HepG2 (cell line): ENCODE measurements around the gene SLC25A48. TPM values are rescaled to one million over a fixed set of nuclear protein-coding genes. Genes with fewer than 3 reads are reported as not detected.

Source experiments
- ATAC-seq: fragments of 200-7000 bp; cut with Tn5 transposase; 3 replicates; pipeline ENCODE4 v1.9.1; 2020; ENCODE audit warnings: mild to moderate bottlenecking, moderate library complexity
- BruUV-seq: library from RNA; stranded (reverse); fragments of 400-500 nt; replicated peaks from 2 replicates; lab custom pipeline; 2021; lab: Mats Ljungman, UMichigan
- CTCF ChIA-PET: fragments of 300-600 bp; formaldehyde crosslinking; extraction: SDS; loops from one replicate; lab custom pipeline; 2021; ENCODE audit warnings: low total read pairs, inconsistent platforms, low intra/inter-chr PET ratio; lab: Yijun Ruan, JAX
- POLR2A ChIA-PET: fragments of 350-600 bp; sonication (Branson Sonifier 250); formaldehyde crosslinking; loops from one replicate; lab custom pipeline; 2020; ENCODE audit warnings: antibody characterized with exemption, inconsistent platforms; lab: Yijun Ruan, JAX
- DNase-seq: peaks from one replicate; pipeline ENCODE4 v3.0.0-alpha.2; 2015; ENCODE audit warnings: low spot score
- FAIRE-seq: peaks from 3 replicates; lab custom pipeline; 2011; peaks lifted over from hg19 to GRCh38; lab: Jason Lieb, UNC
- H2AFZ ChIP-seq: one replicate; pipeline ENCODE4 v1.6.1; 2011; ENCODE audit warnings: low read length, inconsistent platforms
- H3K27ac ChIP-seq: fragments of 300-600 bp; 3 replicates; pipeline ENCODE4 v1.8.0; 2011; ENCODE audit warnings: mixed run types, mild to moderate bottlenecking, mixed read lengths, low read length, inconsistent platforms; ENCODE audit not compliant: insufficient read depth; ENCODE audit errors: extremely low read length
- H3K27me3 ChIP-seq, 2 experiments: fragments of 200-600 bp in 1 of 2; 2 replicates in 1 of 2; 3 replicates in 1 of 2; pipeline versions ENCODE4 v1.6.0 to v1.8.0; 2011; ENCODE audit warnings: low read length in 2 of 2, mild to moderate bottlenecking in 2 of 2, moderate library complexity in 2 of 2, inconsistent platforms in 1 of 2; ENCODE audit not compliant: insufficient read depth in 2 of 2, control insufficient read depth in 1 of 2
- H3K36me3 ChIP-seq, 2 experiments: fragments of 200-600 bp in 1 of 2; replicated peaks in 1 of 2; 2 replicates in 1 of 2; 3 replicates in 1 of 2; pipeline versions ENCODE4 v1.5.1 to v1.8.0; 2011; ENCODE audit warnings: low read length in 2 of 2, inconsistent platforms in 1 of 2; ENCODE audit not compliant: insufficient read depth in 2 of 2, control insufficient read depth in 1 of 2
- H3K4me1 ChIP-seq: 2 replicates; pipeline ENCODE4 v1.5.1; 2012; ENCODE audit warnings: low read length, inconsistent platforms; ENCODE audit not compliant: insufficient read depth
- H3K4me2 ChIP-seq: 2 replicates; pipeline ENCODE4 v1.6.0; 2011; ENCODE audit warnings: low read depth, low read length, inconsistent platforms
- H3K4me3 ChIP-seq, 3 experiments: fragments of 200-600 bp in 1 of 3; sonication (generic), shearing (Covaris generic) in 1 of 3; replicated peaks in 1 of 3; 2 replicates each; pipeline ENCODE4 v1.5.1; 2011 to 2016; ENCODE audit warnings: low read length in 3 of 3, inconsistent platforms in 2 of 3, low read depth in 2 of 3, mild to moderate bottlenecking in 2 of 3, control low read depth in 1 of 3, mixed read lengths in 1 of 3; ENCODE audit not compliant: insufficient read depth in 1 of 3
- H3K79me2 ChIP-seq: one replicate; pipeline ENCODE4 v1.6.1; 2011; ENCODE audit warnings: low read length, inconsistent platforms; ENCODE audit not compliant: insufficient read depth
- H3K9ac ChIP-seq: 2 replicates; pipeline ENCODE4 v1.6.0; 2011; ENCODE audit warnings: mild to moderate bottlenecking, low read depth, low read length, inconsistent platforms; ENCODE audit not compliant: insufficient read depth
- H3K9me3 ChIP-seq: 2 replicates; pipeline ENCODE4 v1.5.1; 2012; ENCODE audit warnings: mild to moderate bottlenecking, low read length
- H4K20me1 ChIP-seq: 2 replicates; pipeline ENCODE4 v1.6.0; 2011; ENCODE audit warnings: inconsistent platforms, mild to moderate bottlenecking, low read length, moderate library complexity; ENCODE audit not compliant: insufficient read depth
- ATF7 ChIP-seq, 2 experiments: fragments of 450-650 bp in 1 of 2; sonication (generic) in 1 of 2; formaldehyde crosslinking in 1 of 2; IDR thresholded peaks; 2 replicates each; pipeline versions ENCODE4 v1.4.0 to v1.6.1; 2016 to 2020; ENCODE audit warnings: antibody characterized with exemption in 1 of 2, mild to moderate bottlenecking in 1 of 2, missing genetic modification reagents in 1 of 2
- ATF7-NPFF ChIP-seq: sonication (generic); formaldehyde crosslinking; IDR thresholded peaks from 2 replicates; pipeline ENCODE4 v1.8.1; 2023; ENCODE audit warnings: mild to moderate bottlenecking, low read depth, missing genetic modification reagents, moderate library complexity
- MTF1 ChIP-seq: sonication (generic); formaldehyde crosslinking; IDR thresholded peaks from 2 replicates; pipeline ENCODE4 v1.5.0; 2020; ENCODE audit warnings: missing genetic modification reagents
- MYNN ChIP-seq: sonication (generic); formaldehyde crosslinking; IDR thresholded peaks from 2 replicates; pipeline ENCODE4 v1.4.0; 2020; ENCODE audit warnings: mild to moderate bottlenecking, low read depth, missing genetic modification reagents
- NR2C2 ChIP-seq: sonication (generic); formaldehyde crosslinking; IDR thresholded peaks from 2 replicates; pipeline ENCODE4 v1.4.0; 2020; ENCODE audit warnings: missing genetic modification reagents, mild to moderate bottlenecking, moderate library complexity, borderline replicate concordance
- ZNF251 ChIP-seq: sonication (generic); formaldehyde crosslinking; IDR thresholded peaks from 2 replicates; pipeline ENCODE4 v1.9.0; 2021; ENCODE audit warnings: mild to moderate bottlenecking, missing genetic modification reagents
- ZNF512B ChIP-seq: sonication (generic); formaldehyde crosslinking; IDR thresholded peaks from 2 replicates; pipeline ENCODE4 v1.5.1; 2020; ENCODE audit warnings: missing genetic modification reagents, mild to moderate bottlenecking, borderline replicate concordance
- ZNF563 ChIP-seq: sonication (generic); formaldehyde crosslinking; IDR thresholded peaks from 2 replicates; pipeline ENCODE4 v1.8.0; 2022; ENCODE audit warnings: mild to moderate bottlenecking, moderate library complexity, missing genetic modification reagents
- ZNF567 ChIP-seq: sonication (generic); formaldehyde crosslinking; IDR thresholded peaks from 2 replicates; pipeline ENCODE4 v1.8.1; 2023; ENCODE audit warnings: mild to moderate bottlenecking, missing genetic modification reagents, borderline replicate concordance
- ZNF749 ChIP-seq: sonication (generic); formaldehyde crosslinking; IDR thresholded peaks from 2 replicates; pipeline ENCODE4 v1.8.0; 2022; ENCODE audit warnings: mild to moderate bottlenecking, missing genetic modification reagents, moderate library complexity, borderline replicate concordance
- WGBS: methylation state at CpG from one replicate; pipeline ENCODE4 v1.1.6; 2017; ENCODE audit warnings: low lambda C conversion rate; 5-methylcytosine and 5-hydroxymethylcytosine counted together
- in situ Hi-C: cut with HindIII; loops from 2 replicates; pipeline ENCODE4 v1.10.0; 2017; ENCODE audit warnings: low pct_unique_long_range_greater_than_20kb; ENCODE audit not compliant: extremely low pct_ligation_motif_present
- intact Hi-C: fragments of 100-400 bp; cut with micrococcal nuclease; formaldehyde crosslinking; loops from one replicate; pipeline ENCODE4 v1.10.0; 2022; ENCODE audit not compliant: unreplicated experiment
- polyA plus RNA-seq, 8 experiments: library from polyadenylated mRNA; depleted of rRNA in 3 of 8; stranded (reverse) in 7 of 8; unstranded in 1 of 8; fragments of >200 nt; fragmentation: Illumina TruSeq in 4 of 8; extraction: Trizol in 4 of 8; gene quantifications; 2 replicates each; pipeline versions ENCODE4 v1.2.1 to v1.2.3, GENCODE V29; 2011 to 2016; ENCODE audit warnings: low read depth in 4 of 8, missing spikeins in 1 of 8, mixed read lengths in 1 of 8; ENCODE audit not compliant: insufficient read depth in 1 of 8
- total RNA-seq, 5 experiments: library from RNA; depleted of rRNA; stranded (reverse); fragments of >200 nt; fragmentation: Illumina TruSeq; extraction: Trizol; gene quantifications; 2 replicates each; pipeline ENCODE4 v1.2.3, GENCODE V29; 2016; ENCODE audit warnings: low read depth in 1 of 5
- TF ChIP-seq, protein P1 (sequence below): sonication (generic); formaldehyde crosslinking; IDR thresholded peaks from 2 replicates; pipeline ENCODE4 v1.8.1; 2023; ENCODE audit warnings: mild to moderate bottlenecking, missing genetic modification reagents
- TF ChIP-seq, protein P2 (sequence below): sonication (generic); formaldehyde crosslinking; IDR thresholded peaks from 2 replicates; pipeline ENCODE4 v1.8.1; 2023; ENCODE audit warnings: mild to moderate bottlenecking, missing genetic modification reagents, borderline replicate concordance
- TF ChIP-seq, protein P3 (sequence below): sonication (generic); formaldehyde crosslinking; conservative IDR thresholded peaks from 2 replicates; pipeline ENCODE4 v1.4.0; 2020; ENCODE audit warnings: missing genetic modification reagents

The SLC25A48 gene
- total and polyA plus RNA-seq, 2 of the 13 experiments (the other 11 are each of a cell fraction or from before 2014, with no cell fraction given), result 0.17 to 4.5 TPM

DNA sequence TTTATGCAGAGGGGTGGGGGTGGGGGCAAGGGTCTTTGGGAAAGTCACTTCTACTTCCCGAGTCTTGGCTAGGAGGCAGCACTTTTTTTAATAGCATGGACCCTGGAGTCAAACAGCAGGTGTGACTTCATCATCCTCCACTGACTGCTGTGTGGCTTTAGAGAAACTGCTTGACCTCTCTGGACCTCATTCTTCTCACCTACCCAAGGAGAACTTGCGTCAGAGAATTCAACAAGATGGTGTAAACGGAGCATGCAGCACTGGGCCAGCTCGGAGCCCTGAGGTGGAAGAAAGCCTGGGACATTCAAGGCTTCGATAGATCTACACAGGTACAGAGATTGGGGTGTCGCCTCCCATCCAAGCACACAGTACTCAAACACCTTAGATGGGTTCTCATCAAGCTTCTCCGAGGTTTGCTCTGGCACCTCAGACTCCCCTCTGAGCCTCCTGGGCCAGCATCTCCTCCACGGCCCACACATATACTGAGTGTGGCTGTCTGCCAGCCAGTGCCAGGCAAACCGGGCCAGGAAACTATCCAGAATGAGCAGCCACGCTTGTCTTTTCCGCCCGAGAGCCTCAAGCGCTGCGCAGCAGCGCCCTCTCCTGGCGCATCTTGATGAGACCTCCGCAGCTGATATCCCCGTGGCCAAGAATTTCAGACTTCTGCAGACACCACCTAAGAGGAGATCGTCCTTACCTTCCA lies 4.6 kb upstream of the SLC25A48 start (continued):
- no peak for TF ChIP-seq ATF7-NPFF (CRISPR knock-in tag)
- TF ChIP-seq ZNF749 (CRISPR knock-in tag), result no peak
- TF ChIP-seq ATF7 (IDR thresholded peaks at IDR 0.05), result no peak
- TF ChIP-seq ATF7 (CRISPR knock-in tag; IDR thresholded peaks at IDR 0.05), result no peak
- no peak for TF ChIP-seq MTF1
- TF ChIP-seq ZNF251 (CRISPR knock-in tag), result no peak
- no peak for TF ChIP-seq MYNN (CRISPR knock-in tag)
- TF ChIP-seq, all 625 proteins: peak for 11

DNA sequence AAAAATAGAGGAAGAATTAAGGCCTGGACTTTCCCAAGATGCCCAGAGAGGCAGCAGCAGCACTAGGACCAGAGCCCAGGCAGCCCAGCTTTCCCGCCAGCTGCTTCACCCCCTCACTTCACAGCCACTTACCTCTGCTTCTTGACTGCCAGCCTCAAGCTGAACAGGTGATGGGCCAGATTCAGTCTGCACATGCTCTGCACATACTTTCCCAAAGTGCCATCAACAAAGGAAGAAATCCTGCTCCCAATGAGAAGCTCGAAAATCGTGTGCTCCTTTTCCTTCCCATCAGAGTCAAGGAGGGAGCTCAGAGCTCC lies 4.1 kb upstream of the SLC25A48 start:
- no peak overlapping the region for H3K4me2 ChIP-seq
- no peaks in the 10 kb centered on the region for H3K9me3 ChIP-seq
- WGBS, result 11% methylated on average over 3 of the region's 3 CpGs
- BruUV-seq, result no TSS peak
- H4K20me1 ChIP-seq, result no peaks in the 10 kb centered on the region
- peaks cover 7% of the 10 kb centered on the region; the same call in 1 of the 2 replicates for H3K4me1 ChIP-seq
- H3K79me2 ChIP-seq, result no peaks in the 10 kb centered on the region
- no peak for DNase-seq
- POLR2A ChIA-PET, result no interaction called here
- CTCF ChIA-PET, result interaction anchor here (1.2 kb wide), 1 partner anchor 270 kb away, joined by 5 read pairs; no protein-coding TSS in a partner anchor
- no peaks in the 10 kb centered on the region for H3K36me3 ChIP-seq
- H3K27me3 ChIP-seq, result peaks cover 1 to 80% of the 10 kb centered on the region in 2 experiments; a peak in 4 of 5 replicates
- no peak overlapping the region for H3K9ac ChIP-seq
- ATAC-seq, result no peak
- H2AFZ ChIP-seq, result no peak overlapping the region
- intact Hi-C loops, result loop anchor here (2.0 to 5.0 kb wide), 2 partner anchors 52 to 270 kb away; no protein-coding TSS in a partner anchor
- H3K4me3 ChIP-seq, result no peak overlapping the region
- FAIRE-seq, result no peak
- H3K27ac ChIP-seq, result no peak overlapping the region
- TF ChIP-seq, protein P1, sequence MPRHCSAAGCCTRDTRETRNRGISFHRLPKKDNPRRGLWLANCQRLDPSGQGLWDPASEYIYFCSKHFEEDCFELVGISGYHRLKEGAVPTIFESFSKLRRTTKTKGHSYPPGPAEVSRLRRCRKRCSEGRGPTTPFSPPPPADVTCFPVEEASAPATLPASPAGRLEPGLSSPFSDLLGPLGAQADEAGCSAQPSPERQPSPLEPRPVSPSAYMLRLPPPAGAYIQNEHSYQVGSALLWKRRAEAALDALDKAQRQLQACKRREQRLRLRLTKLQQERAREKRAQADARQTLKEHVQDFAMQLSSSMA (CRISPR knock-in tag), result no peak
- no peak for TF ChIP-seq ZNF567 (CRISPR knock-in tag)
- no peak for TF ChIP-seq NR2C2 (CRISPR knock-in tag)
- TF ChIP-seq, protein P2, sequence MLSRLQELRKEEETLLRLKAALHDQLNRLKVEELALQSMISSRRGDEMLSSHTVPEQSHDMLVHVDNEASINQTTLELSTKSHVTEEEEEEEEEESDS, result no peak
- TF ChIP-seq, protein P3, sequence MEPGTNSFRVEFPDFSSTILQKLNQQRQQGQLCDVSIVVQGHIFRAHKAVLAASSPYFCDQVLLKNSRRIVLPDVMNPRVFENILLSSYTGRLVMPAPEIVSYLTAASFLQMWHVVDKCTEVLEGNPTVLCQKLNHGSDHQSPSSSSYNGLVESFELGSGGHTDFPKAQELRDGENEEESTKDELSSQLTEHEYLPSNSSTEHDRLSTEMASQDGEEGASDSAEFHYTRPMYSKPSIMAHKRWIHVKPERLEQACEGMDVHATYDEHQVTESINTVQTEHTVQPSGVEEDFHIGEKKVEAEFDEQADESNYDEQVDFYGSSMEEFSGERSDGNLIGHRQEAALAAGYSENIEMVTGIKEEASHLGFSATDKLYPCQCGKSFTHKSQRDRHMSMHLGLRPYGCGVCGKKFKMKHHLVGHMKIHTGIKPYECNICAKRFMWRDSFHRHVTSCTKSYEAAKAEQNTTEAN (CRISPR knock-in tag), result no peak
- no peak for TF ChIP-seq ZNF512B (CRISPR knock-in tag)
- no peak for TF ChIP-seq ZNF563 (CRISPR knock-in tag)
- TF ChIP-seq, all 625 proteins: peak for 0
- in situ Hi-C loops, result loop anchor here (5.0 kb wide), 2 partner anchors 268 to 373 kb away; no protein-coding TSS in a partner anchor
